GM15510 (cell line): Measurements from ENCODE around the gene MS4A14.

Experiments used
- POLR2A ChIP-seq: IDR thresholded peaks from 3 replicates; pipeline ENCODE4 v1.6.1; 2011; ENCODE audit warnings: borderline replicate concordance; ENCODE audit not compliant: insufficient read length; ENCODE audit errors: extremely low read depth

Gene MS4A14

GRCh38 chr11:60375316-60375715 lies 20.9 kb upstream of the MS4A14 start:
- no peak for TF ChIP-seq POLR2A

- TF ChIP-seq POLR2A: no peak
Measured at GRCh38 chr11:60376601-60377000, 19.7 kb upstream of the MS4A14 start.

- TF ChIP-seq POLR2A: no peak
Measured at GRCh38 chr11:60377401-60378136, 18.7 kb upstream of the MS4A14 start.

- TF ChIP-seq POLR2A: no peak
Measured at GRCh38 chr11:60378354-60378753, 17.9 kb upstream of the MS4A14 start, which contains the start of gene MS4A7. Gene MS4A7 (plus strand): TSS chr11:60378532. CDS start chr11:60383142, 4,610 bp downstream.

- no peak for TF ChIP-seq POLR2A
Measured at GRCh38 chr11:60389279-60389910, 6.9 kb upstream of the MS4A14 start.

GRCh38 chr11:60390419-60390818 lies 5.8 kb upstream of the MS4A14 start:
- TF ChIP-seq POLR2A: no peak

GRCh38 chr11:60392361-60392760 lies 3.9 kb upstream of the MS4A14 start:
- no peak for TF ChIP-seq POLR2A

GRCh38 chr11:60393016-60393415 lies 3.2 kb upstream of the MS4A14 start:
- TF ChIP-seq POLR2A: no peak

GRCh38 chr11:60394666-60395380 lies 1.4 kb upstream of the MS4A14 start:
- no peak for TF ChIP-seq POLR2A

- TF ChIP-seq POLR2A: no peak
Measured at GRCh38 chr11:60396799-60397198, 540 bp downstream of the MS4A14 start.

- no peak for TF ChIP-seq POLR2A
Measured at GRCh38 chr11:60420015-60420414, 23.8 kb downstream of the MS4A14 start.

GRCh38 chr11:60422609-60423008 lies 26.4 kb downstream of the MS4A14 start:
- no peak for TF ChIP-seq POLR2A

GRCh38 chr11:60428517-60428916 lies 32.3 kb downstream of the MS4A14 start:
- TF ChIP-seq POLR2A: no peak

GRCh38 chr11:60429272-60429671 lies 33.0 kb downstream of the MS4A14 start, which contains the start of gene MS4A5:
Gene MS4A5 (plus strand): TSS chr11:60429572. CDS start chr11:60429675, 103 bp downstream.
- no peak for TF ChIP-seq POLR2A

- no peak for TF ChIP-seq POLR2A
Measured at GRCh38 chr11:60431251-60431650, 35.0 kb downstream of the MS4A14 start.
